NCI-H82 treated with DMSO at 0.1 percent for 48 hours (cell line): ENCODE results near the gene CENPK.
"Not testable (repeated sequence)": the region's sequence is repeated elsewhere in the genome, so short reads cannot be mapped to it uniquely, and the experiment has no call there.

ENCODE experiments used
- DNase-seq: peaks from one replicate; lab custom pipeline; 2025; ENCODE audit not compliant: unreplicated experiment; lab: John Stamatoyannopoulos, UW

The CENPK gene

GRCh38 chr5:65508978-65509377 lies 54.0 kb downstream of the CENPK start:
- no peak for DNase-seq

GRCh38 chr5:65506961-65507360 lies 56.0 kb downstream of the CENPK start:
- no peak for DNase-seq

GRCh38 chr5:65489119-65489518 lies 73.8 kb downstream of the CENPK start:
- DNase-seq, result no peak

- DNase-seq, result not testable (repeated sequence)
Observed at GRCh38 chr5:65488038-65488687, 74.8 kb downstream of the CENPK start.

- DNase-seq, result not testable (repeated sequence)
Observed at GRCh38 chr5:65486803-65487202, 76.2 kb downstream of the CENPK start.

GRCh38 chr5:65485405-65485804 lies 77.6 kb downstream of the CENPK start:
- DNase-seq, result no peak

GRCh38 chr5:65483546-65484346 lies 79.2 kb downstream of the CENPK start:
- peak; percentile 28 for DNase-seq

- DNase-seq, result no peak
Observed at GRCh38 chr5:65482736-65483545, 80.0 kb downstream of the CENPK start.

GRCh38 chr5:65482296-65482735 lies 80.7 kb downstream of the CENPK start:
- DNase-seq, result no peak

GRCh38 chr5:65481635-65482295 lies 81.2 kb downstream of the CENPK start, which contains the start of gene ADAMTS6:
ADAMTS6 (minus strand) TSS chr5:65481920; CDS start chr5:65473673, 8,247 bp downstream.
- DNase-seq, result peak; percentile 4

GRCh38 chr5:65481171-65481581 lies 81.8 kb downstream of the CENPK start:
- DNase-seq, result no peak

- peak; percentile 81 for DNase-seq
Observed at GRCh38 chr5:65480306-65480865, 82.6 kb downstream of the CENPK start.

- DNase-seq, result no peak
Observed at GRCh38 chr5:65479527-65479926, 83.4 kb downstream of the CENPK start.

- no peak for DNase-seq
Observed at GRCh38 chr5:65478336-65478735, 84.6 kb downstream of the CENPK start.

- peak; percentile 29 for DNase-seq
Observed at GRCh38 chr5:65475895-65476294, 87.1 kb downstream of the CENPK start.

GRCh38 chr5:65475336-65475735 lies 87.6 kb downstream of the CENPK start:
- DNase-seq, result no peak

GRCh38 chr5:65474130-65474711 lies 88.7 kb downstream of the CENPK start:
- DNase-seq, result no peak

- DNase-seq, result no peak
Observed at GRCh38 chr5:65468633-65469032, 94.3 kb downstream of the CENPK start.
